Measurements from ENCODE around the gene RNF157.

GRCh38 chr17:76137351-76138233 lies 102.7 kb downstream of the RNF157 start:
- no peak for TF ChIP-seq CTCF (conservative IDR thresholded peaks at IDR 0.05; ENCODE audit: low read depth, low read length)
- TF ChIP-seq RAD21 (IDR thresholded peaks at IDR 0.05; ENCODE audit: low read length): no peak
- no peak for TF ChIP-seq MAFK (IDR thresholded peaks at IDR 0.05; ENCODE audit: low read depth, low read length)
- TF ChIP-seq CEBPB (IDR thresholded peaks at IDR 0.05; ENCODE audit: low read depth, low read length): no peak
- TF ChIP-seq SMC3 (IDR thresholded peaks at IDR 0.05; ENCODE audit: low read depth, low read length): no peak
- TF ChIP-seq ELK1 (IDR thresholded peaks at IDR 0.05; ENCODE audit: borderline replicate concordance, low read depth, low read length): no peak
- no peak for TF ChIP-seq BHLHE40 (IDR thresholded peaks at IDR 0.05; ENCODE audit: low read depth, low read length)
- TF ChIP-seq POLR2A (IDR thresholded peaks at IDR 0.05; ENCODE audit: low read depth, low read length): no peak
- no peak for TF ChIP-seq USF2 (IDR thresholded peaks at IDR 0.05; ENCODE audit: low read depth, low read length)

All from IMR-90 (cell line).